GM21447 (cell line): ENCODE data around the gene CLDN18.

Source experiments
- ATAC-seq: cut with Tn5 transposase; IDR thresholded peaks from one replicate; pipeline ENCODE4 v1.9.1; 2021; ENCODE audit not compliant: unreplicated experiment

Gene CLDN18

GRCh38 chr3:138023754-138024153 is 13.8 kb downstream of the CLDN18 start:
- ATAC-seq: no peak

- ATAC-seq: no peak
These were observed 15.6 kb downstream of the CLDN18 start for GRCh38 chr3:138025553-138025952.

- ATAC-seq: no peak
These were observed 17.9 kb downstream of the CLDN18 start for GRCh38 chr3:138027821-138028220.

- no peak for ATAC-seq
These were observed 20.8 kb downstream of the CLDN18 start for GRCh38 chr3:138030734-138031280.

- ATAC-seq: no peak
These were observed 21.6 kb downstream of the CLDN18 start for GRCh38 chr3:138031536-138031935.

- ATAC-seq: peak; percentile 53
These were observed 22.6 kb downstream of the CLDN18 start for GRCh38 chr3:138032567-138032966.

GRCh38 chr3:138033202-138033691 is 23.3 kb downstream of the CLDN18 start:
- ATAC-seq: no peak

GRCh38 chr3:138034918-138035317 is 25.0 kb downstream of the CLDN18 start:
- no peak for ATAC-seq

GRCh38 chr3:138036572-138036971 is 26.6 kb downstream of the CLDN18 start:
- no peak for ATAC-seq

GRCh38 chr3:138038725-138039462 is 28.9 kb downstream of the CLDN18 start:
- ATAC-seq: no peak

- ATAC-seq: no peak
These were observed 32.1 kb downstream of the CLDN18 start for GRCh38 chr3:138042043-138042442.

GRCh38 chr3:138043266-138044029 is 33.5 kb downstream of the CLDN18 start:
- no peak for ATAC-seq

- ATAC-seq: no peak
These were observed 36.1 kb downstream of the CLDN18 start for GRCh38 chr3:138046085-138046484.

- no peak for ATAC-seq
These were observed 37.0 kb downstream of the CLDN18 start for GRCh38 chr3:138046955-138047354.

- ATAC-seq: no peak
These were observed 37.7 kb downstream of the CLDN18 start for GRCh38 chr3:138047596-138048158.

- no peak for ATAC-seq
These were observed 39.4 kb downstream of the CLDN18 start for GRCh38 chr3:138049157-138049919.

GRCh38 chr3:138051947-138052802 is 42.2 kb downstream of the CLDN18 start:
- ATAC-seq: peak; percentile 77

GRCh38 chr3:138054057-138054456 is 44.1 kb downstream of the CLDN18 start:
- no peak for ATAC-seq

GRCh38 chr3:138057384-138057783 is 47.4 kb downstream of the CLDN18 start:
- ATAC-seq: no peak

GRCh38 chr3:138059261-138059660 is 49.3 kb downstream of the CLDN18 start:
- no peak for ATAC-seq
